ENCODE results near the gene FAM43A.
A peak's percentile ranks its signal among the peaks of the same experiment; 100 is the strongest.

FAM43A gene

DNA sequence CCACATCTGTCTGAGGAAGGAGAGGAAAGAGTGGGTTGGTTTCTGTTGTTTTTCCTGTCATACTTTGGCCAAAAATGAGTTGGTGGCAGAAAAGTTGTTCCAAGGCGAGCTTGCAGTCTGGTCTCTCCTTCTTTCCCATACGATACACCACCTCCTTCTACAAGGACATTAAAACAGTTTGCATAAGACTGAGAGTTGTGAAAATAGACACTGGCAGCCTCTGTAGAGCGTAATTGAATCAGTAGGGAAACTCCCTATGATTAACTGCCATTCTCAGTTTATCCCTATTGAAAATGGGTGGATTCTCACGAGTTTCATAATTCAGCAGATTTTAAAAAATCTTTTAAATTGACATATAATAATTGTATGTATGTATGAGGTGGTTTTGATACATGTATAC, 10.0 kb upstream of the FAM43A start:
- no peak for DNase-seq

DNA sequence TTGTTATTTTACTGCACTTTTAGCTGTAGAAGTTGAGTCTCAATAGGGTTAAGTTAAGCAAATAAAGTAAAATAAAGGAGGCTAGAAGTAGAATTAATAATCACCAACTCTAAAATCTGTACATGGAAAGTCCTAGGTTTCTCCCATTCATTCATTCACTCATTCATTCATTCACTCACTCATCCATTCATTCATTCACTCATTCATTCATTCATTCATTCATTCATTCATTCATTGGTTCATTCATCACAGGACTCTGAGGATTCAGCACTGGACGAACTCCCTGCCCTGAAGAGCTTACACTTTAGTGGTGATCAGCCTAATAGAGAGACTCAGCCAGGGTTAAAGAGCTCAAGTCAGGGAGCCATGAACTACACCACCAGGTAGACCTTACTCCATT, 9.2 kb upstream of the FAM43A start:
- no peak for DNase-seq

- DNase-seq: no peak
Measured at GRCh38 chr3:194680888-194681615, 4.6 kb upstream of the FAM43A start.

DNA sequence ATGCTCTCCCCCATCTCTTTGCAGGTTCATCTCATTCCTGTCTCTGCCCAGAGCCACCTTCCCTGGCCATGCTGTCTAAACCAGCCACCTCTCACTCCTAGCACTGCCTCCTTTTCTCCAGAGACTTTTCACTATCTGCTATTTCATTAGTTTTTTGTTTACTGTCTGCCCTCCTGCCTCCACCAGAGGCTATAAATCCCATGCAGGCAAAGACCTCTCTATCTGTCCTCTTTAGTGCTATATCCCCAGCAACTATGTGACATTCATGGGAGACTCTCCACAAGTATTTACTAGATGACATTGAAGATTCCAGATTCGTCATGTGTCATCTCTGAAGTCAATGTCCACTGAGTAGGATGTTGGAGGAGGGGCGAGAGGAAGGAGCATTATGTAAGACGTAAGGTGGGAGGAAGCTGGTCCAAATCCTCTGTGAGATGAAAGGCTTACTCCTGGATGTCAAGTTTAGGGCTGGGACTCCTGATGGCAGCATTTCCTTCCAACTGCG, 3.4 kb upstream of the FAM43A start:
- no peak for DNase-seq

- peak; percentile 70 to 72 for DNase-seq
Measured at GRCh38 chr3:194682694-194683310, 2.9 kb upstream of the FAM43A start.

DNA sequence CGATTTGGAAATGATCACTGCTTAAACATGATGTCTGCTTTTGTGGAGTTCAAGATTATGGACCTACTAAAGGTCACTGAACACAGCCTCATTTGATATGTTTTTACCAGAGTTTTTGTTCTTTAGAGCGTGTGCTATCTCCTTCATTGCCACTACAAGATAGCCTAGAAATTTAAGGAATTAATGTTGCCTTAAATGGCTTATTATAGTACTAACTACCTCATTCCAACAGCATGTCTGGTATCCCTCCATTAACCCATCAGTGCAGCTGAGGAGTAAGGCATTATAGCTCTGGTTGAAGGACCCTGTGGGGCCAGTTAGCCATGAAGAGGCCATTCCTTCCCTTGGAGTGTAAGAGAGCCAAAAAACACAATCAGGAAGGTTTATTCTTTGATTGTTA, 2.3 kb upstream of the FAM43A start:
- no peak for DNase-seq

DNA sequence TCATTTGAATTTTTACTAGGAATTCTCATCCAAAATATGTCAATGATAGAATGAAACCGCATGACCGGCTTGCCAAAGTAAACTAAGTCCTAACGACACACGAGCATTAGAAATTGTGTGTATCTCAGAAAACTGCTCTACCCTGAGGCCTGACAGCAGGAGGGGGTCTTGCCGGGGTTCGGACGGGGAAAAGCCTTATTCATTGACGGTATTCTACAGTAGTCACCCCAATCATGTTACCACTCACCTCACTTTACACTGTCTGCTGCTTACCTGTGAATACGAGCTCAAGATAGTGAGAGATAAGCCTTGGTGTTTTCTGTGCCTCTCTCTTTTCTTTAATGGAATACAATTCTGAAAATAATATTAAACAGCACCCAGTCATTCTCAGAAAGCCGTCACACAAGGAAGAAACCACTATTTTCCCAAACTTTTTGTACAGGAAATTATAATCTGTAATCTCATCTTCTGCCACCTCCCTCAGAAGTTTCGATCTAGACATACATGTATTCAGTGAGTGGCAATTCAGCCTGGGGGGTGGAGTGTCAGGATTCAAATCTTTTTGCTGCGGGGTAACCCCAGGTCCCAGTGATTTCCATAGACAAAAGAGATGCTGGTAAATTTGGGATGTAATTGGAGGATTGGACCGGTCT, 492 bp upstream of the FAM43A start:
- no peak for DNase-seq

DNA sequence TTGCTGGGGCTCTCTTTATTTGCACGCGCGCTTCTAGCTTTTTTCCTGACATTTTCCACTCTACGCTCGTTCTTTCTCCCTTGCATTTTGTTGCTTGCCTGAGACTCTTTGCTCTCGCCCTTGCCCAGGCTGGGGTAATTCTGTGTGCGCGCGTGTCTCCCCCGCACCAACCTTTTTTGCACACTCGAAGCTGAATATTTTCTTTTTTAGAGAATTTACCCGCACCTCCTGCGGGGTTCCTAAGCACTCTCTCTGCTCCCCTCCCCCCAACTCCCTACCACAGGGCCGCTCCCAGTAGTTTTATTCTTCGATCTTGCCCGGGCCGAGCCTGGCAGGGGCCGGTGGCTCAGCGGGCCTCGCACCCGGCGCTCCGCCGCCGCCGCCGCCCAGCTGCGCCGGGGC, 732 bp downstream of the FAM43A start:
- no peak for DNase-seq

GRCh38 chr3:194686816-194687637, 1.3 kb downstream of the FAM43A start:
- peak; percentile 33 to 40 for DNase-seq

GRCh38 chr3:194687638-194688199, 2.0 kb downstream of the FAM43A start:
- peak; percentile 73 to 86 for DNase-seq

DNA sequence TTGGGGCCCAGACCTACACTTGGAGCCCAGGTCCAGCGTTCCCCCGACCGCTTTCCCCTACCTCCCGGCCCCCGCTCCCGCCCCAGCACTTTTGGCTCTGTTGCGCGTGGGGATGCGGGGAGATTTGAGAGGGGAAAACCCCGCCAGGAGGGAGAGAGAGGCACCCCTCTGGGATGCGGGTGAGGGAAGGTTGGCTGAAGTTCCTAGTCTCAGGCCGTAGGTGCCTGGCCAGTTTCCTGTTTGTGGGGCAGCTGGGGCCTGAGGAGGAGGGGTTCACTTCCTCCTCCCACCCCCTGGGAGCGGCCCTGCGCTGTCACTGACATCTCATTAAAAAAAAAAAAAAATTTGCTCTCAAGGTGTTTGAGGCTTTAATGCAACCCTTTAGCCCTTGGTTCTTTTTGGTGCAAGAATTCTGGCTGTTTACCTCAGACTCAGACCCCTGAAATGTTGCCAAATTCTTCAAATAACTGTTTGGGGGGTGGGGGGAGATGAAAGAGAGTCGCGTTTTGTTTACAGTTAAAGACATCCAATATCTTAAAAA, 2.6 kb downstream of the FAM43A start:
- peak in 1 of 2 donors; percentile 28 for DNase-seq

DNA sequence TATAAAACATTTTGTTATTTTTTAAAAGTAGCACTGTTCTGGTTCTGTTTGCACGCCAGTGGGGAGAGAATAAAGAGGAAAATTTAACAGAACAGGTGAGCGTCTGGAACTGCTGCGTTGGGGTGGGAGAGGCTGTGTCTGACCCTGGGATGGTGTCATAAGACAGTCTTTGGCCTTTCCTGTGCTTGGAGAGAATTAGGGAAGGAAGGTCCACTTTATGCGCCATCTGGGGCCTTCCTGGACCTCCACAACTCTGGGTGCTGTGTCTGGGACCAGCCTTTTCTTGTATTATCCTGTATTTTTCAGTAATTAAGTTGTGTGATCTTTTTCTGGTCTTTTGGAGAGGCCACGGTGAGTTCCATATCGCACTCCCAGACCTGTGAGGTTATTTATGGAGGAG, 3.3 kb downstream of the FAM43A start:
- DNase-seq: no peak

GRCh38 chr3:194689493-194689944, 3.8 kb downstream of the FAM43A start:
- DNase-seq: peak; percentile 19 to 22

DNA sequence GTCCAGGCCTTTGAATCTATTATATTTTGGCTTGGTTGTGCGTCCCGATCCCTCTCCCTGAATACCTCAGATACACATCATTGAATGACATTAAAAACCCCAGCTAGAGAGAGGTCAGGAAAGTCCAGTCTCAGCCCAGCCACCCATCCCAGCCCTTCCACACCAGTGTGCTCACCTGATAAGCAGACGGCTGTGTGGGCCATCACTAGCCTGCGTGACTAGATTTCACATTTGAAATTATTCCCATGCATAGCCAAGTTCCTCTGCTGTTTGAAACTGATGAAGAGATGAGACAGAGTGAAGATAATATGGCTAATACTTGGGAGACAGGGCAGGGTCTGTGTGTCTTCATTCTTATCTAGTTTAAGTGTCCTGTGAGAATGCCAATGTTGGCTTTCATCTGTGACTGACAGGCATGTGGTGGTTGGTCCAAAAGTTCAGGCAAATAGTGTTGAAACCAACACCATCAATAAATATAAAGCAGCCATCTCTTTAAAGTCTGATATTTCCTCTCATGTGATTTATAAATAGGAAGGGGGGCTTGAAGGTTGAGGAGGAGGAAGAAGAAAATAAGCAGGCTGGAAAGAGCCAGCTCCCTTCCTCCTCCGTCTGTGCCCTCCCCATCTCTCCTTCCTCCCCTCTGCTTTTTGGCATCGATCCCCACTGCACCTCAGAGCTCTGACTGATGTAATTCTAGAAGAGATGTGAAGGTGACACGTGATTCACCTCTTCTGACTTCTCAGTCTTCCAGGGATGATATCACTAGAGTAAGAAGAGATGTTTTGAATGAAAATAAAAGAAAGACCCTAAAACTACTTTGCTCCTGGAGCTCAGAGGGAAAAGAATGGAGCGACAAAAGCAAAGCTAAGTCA, 5.1 kb downstream of the FAM43A start:
- DNase-seq: no peak

GRCh38 chr3:194691481-194692283, 6.0 kb downstream of the FAM43A start:
- DNase-seq: no peak

DNA sequence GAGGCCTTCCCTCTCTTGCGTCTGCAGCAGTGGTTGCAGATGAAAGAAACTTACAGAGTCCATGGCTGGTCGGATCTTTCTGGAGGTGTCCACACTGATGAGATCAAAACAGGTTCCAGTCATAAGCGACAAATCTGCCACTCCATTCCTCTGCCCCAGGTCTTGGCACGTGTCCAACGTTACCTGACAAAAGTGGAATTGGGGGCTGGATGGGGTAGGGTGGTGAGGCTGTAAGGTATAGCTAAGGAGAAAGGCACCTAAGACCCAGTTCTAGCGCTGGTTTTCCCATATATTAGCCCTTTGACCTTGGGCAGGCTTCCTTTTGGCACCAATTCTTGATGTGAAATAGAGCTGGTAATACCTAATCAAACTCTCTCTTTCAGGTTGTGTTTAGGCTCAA, 11.0 kb downstream of the FAM43A start:
- no peak for DNase-seq

DNA sequence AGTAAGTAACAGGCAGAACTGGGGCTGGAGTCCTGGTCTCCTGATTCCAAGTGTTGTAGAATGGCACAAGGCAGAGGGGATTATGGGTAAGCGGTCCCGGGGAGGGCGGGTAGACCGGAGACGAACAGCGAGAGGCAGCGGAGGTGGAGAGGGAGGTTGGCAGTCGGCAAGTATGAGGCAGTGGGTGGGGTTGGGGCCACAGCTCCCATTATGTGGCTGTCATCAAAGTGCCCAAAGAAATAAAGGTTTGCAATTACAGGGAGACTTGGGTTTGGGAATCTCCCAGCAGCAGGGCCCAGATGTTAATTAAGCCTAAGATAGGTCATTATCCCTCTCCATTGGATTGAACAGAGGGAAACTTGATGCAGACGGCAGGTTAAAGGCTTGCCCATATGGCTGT, 16.9 kb downstream of the FAM43A start:
- no peak for DNase-seq

GRCh38 chr3:194705227-194705626, 19.5 kb downstream of the FAM43A start:
- no peak for DNase-seq

DNA sequence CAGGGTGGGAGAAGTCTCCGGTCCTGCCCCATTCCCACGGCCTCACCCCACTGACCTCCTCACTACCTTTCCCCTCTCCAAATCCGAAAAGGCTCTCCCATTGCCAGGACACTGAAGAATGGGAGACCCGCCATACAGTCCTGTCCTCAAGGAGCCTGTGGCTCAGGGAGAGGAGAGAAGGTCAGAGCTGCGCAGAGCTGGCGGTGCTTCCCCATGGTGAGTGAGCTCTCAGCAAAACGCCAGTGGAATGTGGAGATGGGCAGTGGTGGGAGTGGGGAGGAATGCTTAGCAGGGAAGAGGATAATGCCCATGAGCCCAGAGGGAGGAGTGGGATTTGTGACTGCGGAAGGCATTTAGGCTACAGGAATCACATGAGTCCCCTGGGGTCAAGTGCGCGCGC, 20.1 kb downstream of the FAM43A start:
- DNase-seq: no peak

DNA sequence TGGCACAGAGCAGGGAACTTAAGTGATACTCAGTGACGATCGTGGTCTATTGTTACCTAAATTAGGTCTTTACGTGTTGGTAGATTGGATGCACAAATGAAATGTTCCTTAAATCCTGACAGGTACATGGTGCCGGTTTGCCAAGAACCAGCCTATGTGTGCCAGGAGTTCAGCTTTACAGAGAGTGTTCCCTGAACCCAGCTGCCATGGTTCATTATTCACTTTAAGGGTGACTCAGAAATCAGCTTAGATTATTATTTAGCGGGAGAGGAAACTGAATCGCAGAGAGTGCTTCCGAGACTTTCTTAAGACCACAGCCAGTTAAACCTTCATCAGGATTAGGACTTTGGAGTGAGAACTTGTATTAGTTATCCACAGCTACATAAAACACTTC, 21.5 kb downstream of the FAM43A start:
- DNase-seq: no peak

DNA sequence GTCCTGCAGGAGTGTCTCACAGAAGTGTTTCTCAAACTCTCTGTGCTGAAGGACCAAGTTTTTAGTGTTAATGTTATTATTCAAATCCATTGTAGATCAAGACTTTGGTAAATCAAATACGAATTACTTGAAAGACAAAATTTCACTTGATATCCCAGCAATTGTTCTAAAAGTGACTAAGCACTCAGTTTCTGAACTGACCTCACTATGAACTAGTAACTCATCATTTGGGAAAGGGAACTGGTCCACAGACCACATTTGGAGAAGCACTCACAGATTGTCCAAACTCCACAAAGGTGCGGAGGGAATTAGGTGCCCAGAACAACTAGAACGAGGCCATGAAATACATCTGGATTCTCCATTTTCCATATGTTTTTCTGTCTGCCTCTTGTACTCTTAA, 25.6 kb downstream of the FAM43A start:
- DNase-seq: no peak
